Keratinocyte (primary cell): ENCODE measurements around the gene PAX5. TPM values are rescaled to one million over a fixed set of nuclear protein-coding genes. Genes with fewer than 3 reads are reported as not detected.

Experiments
- DNase-seq: peaks from one replicate; pipeline ENCODE4 v3.0.0-alpha.2; 2011; ENCODE audit warnings: low read depth, missing footprints, low spot score
- FAIRE-seq: peaks from 2 replicates; lab custom pipeline; 2011; peaks lifted over from hg19 to GRCh38; lab: Jason Lieb, UNC
- H2AFZ ChIP-seq: 2 replicates; pipeline ENCODE4 v1.6.0; 2012; ENCODE audit warnings: low read length, control low read depth, inconsistent platforms; ENCODE audit not compliant: control insufficient read depth
- H3K27ac ChIP-seq: 2 replicates; pipeline ENCODE4 v1.5.1; 2011; ENCODE audit warnings: low read length; ENCODE audit not compliant: control insufficient read depth, insufficient read depth
- H3K27me3 ChIP-seq: 3 replicates; pipeline ENCODE4 v1.6.0; 2011; ENCODE audit warnings: low read length; ENCODE audit not compliant: control insufficient read depth, insufficient read depth; ENCODE audit errors: extremely low read depth
- H3K36me3 ChIP-seq, 2 experiments: 2 replicates in 1 of 2; 3 replicates in 1 of 2; pipeline ENCODE4 v1.5.1; 2011; ENCODE audit warnings: low read length in 2 of 2, mild to moderate bottlenecking in 1 of 2; ENCODE audit not compliant: control insufficient read depth in 2 of 2, insufficient read depth in 2 of 2; ENCODE audit errors: extremely low read depth in 1 of 2
- H3K4me1 ChIP-seq: 3 replicates; pipeline ENCODE4 v1.5.1; 2011; ENCODE audit warnings: low read length; ENCODE audit not compliant: control insufficient read depth, insufficient read depth; ENCODE audit errors: extremely low read depth
- H3K4me2 ChIP-seq: 3 replicates; pipeline ENCODE4 v1.6.0; 2011; ENCODE audit warnings: low read depth, low read length; ENCODE audit not compliant: control insufficient read depth, insufficient read depth; ENCODE audit errors: extremely low read depth
- H3K4me3 ChIP-seq, 3 experiments: fragments of 200-600 bp in 1 of 3; sonication (generic) in 1 of 3; 2 replicates in 2 of 3; 3 replicates in 1 of 3; pipeline ENCODE4 v1.5.1; 2011 to 2016; ENCODE audit warnings: low read length in 3 of 3, mild to moderate bottlenecking in 3 of 3, control low read depth in 2 of 3, inconsistent platforms in 1 of 3, low read depth in 1 of 3, mixed read lengths in 1 of 3, mixed run types in 1 of 3, moderate library complexity in 1 of 3; ENCODE audit not compliant: control insufficient read depth in 2 of 3, insufficient read depth in 2 of 3; ENCODE audit errors: extremely low read depth in 1 of 3
- H3K79me2 ChIP-seq: 2 replicates; pipeline ENCODE4 v1.6.0; 2012; ENCODE audit warnings: low read length; ENCODE audit not compliant: control insufficient read depth, insufficient read depth
- H3K9ac ChIP-seq: 3 replicates; pipeline ENCODE4 v1.6.0; 2011; ENCODE audit warnings: low read length; ENCODE audit not compliant: control insufficient read depth, insufficient read depth; ENCODE audit errors: extremely low read depth
- H3K9me1 ChIP-seq: 3 replicates; pipeline ENCODE4 v1.6.0; 2011; ENCODE audit warnings: low read length; ENCODE audit not compliant: control insufficient read depth, insufficient read depth; ENCODE audit errors: extremely low read depth
- H3K9me3 ChIP-seq: 2 replicates; pipeline ENCODE4 v1.5.1; 2012; ENCODE audit warnings: low read depth, low read length; ENCODE audit not compliant: control insufficient read depth
- H4K20me1 ChIP-seq: 3 replicates; pipeline ENCODE4 v1.6.0; 2011; ENCODE audit warnings: low read length; ENCODE audit not compliant: control insufficient read depth, insufficient read depth; ENCODE audit errors: extremely low read depth
- CTCF ChIP-seq, 3 experiments: IDR thresholded peaks in 1 of 3; conservative IDR thresholded peaks in 1 of 3; optimal IDR thresholded peaks in 1 of 3; 2 replicates in 2 of 3; 3 replicates in 1 of 3; pipeline versions ENCODE3 to v1.5.1; 2011; ENCODE audit warnings: low read length in 3 of 3, mild to moderate bottlenecking in 3 of 3, moderate library complexity in 2 of 3, control low read depth in 1 of 3, inconsistent platforms in 1 of 3; ENCODE audit not compliant: insufficient read depth in 2 of 3; ENCODE audit errors: extremely low read depth in 1 of 3
- EZH2 ChIP-seq: IDR thresholded peaks from one replicate; pipeline ENCODE4 v1.6.1; 2012; ENCODE audit warnings: inconsistent platforms, mild to moderate bottlenecking, low read length, moderate library complexity
- dilution Hi-C: fragments of 300-500 bp; cut with MboI; formaldehyde crosslinking; loops from one replicate; pipeline ENCODE4 v1.7.0; 2020; ENCODE audit warnings: low sequenced_read_pairs; ENCODE audit not compliant: extremely low pct_ligation_motif_present
- polyA plus RNA-seq, 5 experiments: library from polyadenylated mRNA; depleted of rRNA in 3 of 5; stranded (reverse) in 3 of 5; stranded (forward) in 1 of 5; unstranded in 1 of 5; fragments of >200 nt; gene quantifications; 1 replicate in 1 of 5; 2 replicates in 3 of 5; 3 replicates in 1 of 5; pipeline versions ENCODE4 v1.2.1 to v1.2.3, GENCODE V29; 2011 to 2012; ENCODE audit warnings: missing spikeins in 2 of 5, low read depth in 1 of 5, low replicate concordance in 1 of 5

The PAX5 gene
- polyA plus RNA-seq, 1 donor (not counting 4 experiments of a cell fraction or from before 2014, with no cell fraction given), result not detected

- TF ChIP-seq EZH2 (no peak), CTCF (optimal IDR thresholded peaks at IDR 0.05 in 1 of 3, IDR thresholded peaks at IDR 0.05 in 1 of 3, conservative IDR thresholded peaks at IDR 0.05 in 1 of 3; ENCODE audit: extremely low read depth in 1 of 3, insufficient read depth in 2 of 3, low read length in 3 of 3) (no peak)
- dilution Hi-C loops, result no loop called here
- no peak overlapping the region for H3K9ac ChIP-seq
- no peak overlapping the region for H3K4me3 ChIP-seq
- no peak for DNase-seq
- no peak overlapping the region for H3K4me2 ChIP-seq
- H3K79me2 ChIP-seq, result no peaks in the 10 kb centered on the region
- H2AFZ ChIP-seq, result no peak overlapping the region
- H3K9me1 ChIP-seq, result no peaks in the 10 kb centered on the region
- no peaks in the 10 kb centered on the region for H3K4me1 ChIP-seq
- H3K36me3 ChIP-seq, result no peaks in the 10 kb centered on the region
- H3K27me3 ChIP-seq, result peaks cover 52% of the 10 kb centered on the region
- FAIRE-seq, result no peak
- H4K20me1 ChIP-seq, result no peaks in the 10 kb centered on the region
- H3K9me3 ChIP-seq, result no peaks in the 10 kb centered on the region
- no peak overlapping the region for H3K27ac ChIP-seq
Measured at GRCh38 chr9:36912620-36913019, 121.4 kb downstream of the PAX5 start.

GRCh38 chr9:36911601-36912412 lies 122.3 kb downstream of the PAX5 start:
- no peaks in the 10 kb centered on the region for H3K9me3 ChIP-seq
- dilution Hi-C loops, result no loop called here
- H3K27ac ChIP-seq, result no peak overlapping the region
- DNase-seq (no peak), FAIRE-seq (no peak)
- no peak overlapping the region for H3K9ac ChIP-seq
- H3K27me3 ChIP-seq, result peaks cover 60% of the 10 kb centered on the region
- H4K20me1 ChIP-seq, result no peaks in the 10 kb centered on the region
- no peaks in the 10 kb centered on the region for H3K79me2 ChIP-seq
- TF ChIP-seq EZH2, result no peak
- TF ChIP-seq CTCF (optimal IDR thresholded peaks at IDR 0.05 in 1 of 3, IDR thresholded peaks at IDR 0.05 in 1 of 3, conservative IDR thresholded peaks at IDR 0.05 in 1 of 3; ENCODE audit: extremely low read depth in 1 of 3, insufficient read depth in 2 of 3, low read length in 3 of 3), result no peak
- no peak overlapping the region for H2AFZ ChIP-seq
- no peak overlapping the region for H3K4me3 ChIP-seq
- no peaks in the 10 kb centered on the region for H3K4me1 ChIP-seq
- H3K36me3 ChIP-seq, result no peaks in the 10 kb centered on the region
- no peaks in the 10 kb centered on the region for H3K9me1 ChIP-seq
- H3K4me2 ChIP-seq, result no peak overlapping the region
